Measurements from ENCODE around the gene TMEM164.

The TMEM164 gene

GRCh38 chrX:110037178-110037577 lies 34.3 kb downstream of the TMEM164 start:
- H3K36me3 ChIP-seq (ENCODE audit: control insufficient read depth in 2 of 2, insufficient read depth in 2 of 2, low read length in 2 of 2), result no peaks in the 10 kb centered on the region
- H3K27me3 ChIP-seq (ENCODE audit: control insufficient read depth in 2 of 2, insufficient read depth in 2 of 2, low read length in 2 of 2), result peaks cover 0 to 7% of the 10 kb centered on the region in 2 donors
- no peak overlapping the region for H3K4me3 ChIP-seq (ENCODE audit: low read length in 2 of 2)
- no peaks in the 10 kb centered on the region for H3K4me1 ChIP-seq (ENCODE audit: control insufficient read depth in 2 of 2, insufficient read depth in 2 of 2, low read length in 2 of 2)
- no peak overlapping the region for H3K9ac ChIP-seq (ENCODE audit: low read depth in 1 of 2, low read length in 2 of 2)
- no peak overlapping the region for H3K27ac ChIP-seq (ENCODE audit: low read depth in 2 of 2, low read length in 2 of 2)
- no peaks in the 10 kb centered on the region for H3K9me3 ChIP-seq (ENCODE audit: control insufficient read depth in 2 of 2, low read length in 2 of 2)

GRCh38 chrX:110038900-110039299 lies 36.0 kb downstream of the TMEM164 start:
- H3K36me3 ChIP-seq (ENCODE audit: control insufficient read depth in 2 of 2, insufficient read depth in 2 of 2, low read length in 2 of 2), result no peaks in the 10 kb centered on the region
- no peak overlapping the region for H3K4me3 ChIP-seq (ENCODE audit: low read length in 2 of 2)
- no peaks in the 10 kb centered on the region for H3K9me3 ChIP-seq (ENCODE audit: control insufficient read depth in 2 of 2, low read length in 2 of 2)
- H3K4me1 ChIP-seq (ENCODE audit: control insufficient read depth in 2 of 2, insufficient read depth in 2 of 2, low read length in 2 of 2), result no peaks in the 10 kb centered on the region
- no peak overlapping the region for H3K9ac ChIP-seq (ENCODE audit: low read depth in 1 of 2, low read length in 2 of 2)
- peaks cover 0 to 4% of the 10 kb centered on the region in 2 donors for H3K27me3 ChIP-seq (ENCODE audit: control insufficient read depth in 2 of 2, insufficient read depth in 2 of 2, low read length in 2 of 2)
- no peak overlapping the region for H3K27ac ChIP-seq (ENCODE audit: low read depth in 2 of 2, low read length in 2 of 2)

GRCh38 chrX:110041980-110042379 lies 39.1 kb downstream of the TMEM164 start:
- Histone ChIP-seq H3K4me3 (ENCODE audit: low read length in 2 of 2) (no peak overlapping the region), H3K4me1 (ENCODE audit: control insufficient read depth in 2 of 2, insufficient read depth in 2 of 2, low read length in 2 of 2) (no peaks in the 10 kb centered on the region), H3K9ac (ENCODE audit: low read depth in 1 of 2, low read length in 2 of 2) (no peak overlapping the region), H3K36me3 (ENCODE audit: control insufficient read depth in 2 of 2, insufficient read depth in 2 of 2, low read length in 2 of 2) (no peaks in the 10 kb centered on the region), H3K27ac (ENCODE audit: low read depth in 2 of 2, low read length in 2 of 2) (no peak overlapping the region), H3K9me3 (ENCODE audit: control insufficient read depth in 2 of 2, low read length in 2 of 2) (no peaks in the 10 kb centered on the region), H3K27me3 (ENCODE audit: control insufficient read depth in 2 of 2, insufficient read depth in 2 of 2, low read length in 2 of 2) (peaks cover 0 to 4% of the 10 kb centered on the region in 2 donors)

DNA sequence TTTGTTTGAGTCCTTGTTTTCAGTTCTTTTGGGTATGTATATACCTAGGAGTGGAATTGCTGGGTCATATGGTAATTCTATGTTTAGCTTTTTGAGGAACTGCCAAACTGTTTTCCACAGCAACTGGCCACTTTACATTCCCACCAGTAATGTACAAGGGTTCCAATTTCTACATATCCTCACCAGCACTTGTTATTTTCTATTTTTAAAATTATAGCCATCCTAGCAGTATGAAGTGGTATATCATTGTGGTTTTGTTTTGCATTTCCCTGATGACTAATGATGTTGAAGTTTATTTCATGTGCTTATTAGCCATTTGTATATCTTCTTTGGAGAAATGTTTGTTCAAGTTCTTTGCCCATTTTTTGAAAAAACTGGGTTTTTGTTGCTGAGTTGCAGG lies 39.6 kb downstream of the TMEM164 start:
- Histone ChIP-seq H3K4me1 (ENCODE audit: control insufficient read depth in 2 of 2, insufficient read depth in 2 of 2, low read length in 2 of 2) (no peaks in the 10 kb centered on the region), H3K9me3 (ENCODE audit: control insufficient read depth in 2 of 2, low read length in 2 of 2) (no peaks in the 10 kb centered on the region), H3K36me3 (ENCODE audit: control insufficient read depth in 2 of 2, insufficient read depth in 2 of 2, low read length in 2 of 2) (no peaks in the 10 kb centered on the region), H3K9ac (ENCODE audit: low read depth in 1 of 2, low read length in 2 of 2) (no peak overlapping the region), H3K27ac (ENCODE audit: low read depth in 2 of 2, low read length in 2 of 2) (no peak overlapping the region), H3K4me3 (ENCODE audit: low read length in 2 of 2) (no peak overlapping the region), H3K27me3 (ENCODE audit: control insufficient read depth in 2 of 2, insufficient read depth in 2 of 2, low read length in 2 of 2) (peaks cover 0 to 4% of the 10 kb centered on the region in 2 donors)

DNA sequence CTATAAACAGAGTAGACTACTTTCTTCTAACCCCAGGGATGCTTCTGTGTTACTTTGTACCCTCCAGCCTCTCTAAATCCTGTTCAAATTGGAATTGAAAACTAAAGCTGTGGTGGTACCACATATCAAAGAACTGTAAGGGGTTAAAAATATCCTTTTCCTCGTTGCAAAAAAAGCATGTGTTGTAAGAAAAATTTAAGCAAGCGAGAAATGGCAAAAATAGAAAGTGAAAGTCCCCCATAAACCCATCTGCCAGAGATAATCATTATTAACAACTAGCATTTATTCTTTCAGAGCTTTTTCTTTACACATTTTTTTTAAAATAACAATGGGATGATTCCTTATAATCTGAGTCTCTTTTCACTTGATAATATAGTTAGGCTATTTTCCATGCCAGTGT lies 40.6 kb downstream of the TMEM164 start:
- no peak overlapping the region for H3K9ac ChIP-seq (ENCODE audit: low read depth in 1 of 2, low read length in 2 of 2)
- H3K9me3 ChIP-seq (ENCODE audit: control insufficient read depth in 2 of 2, low read length in 2 of 2), result no peaks in the 10 kb centered on the region
- H3K4me1 ChIP-seq (ENCODE audit: control insufficient read depth in 2 of 2, insufficient read depth in 2 of 2, low read length in 2 of 2), result no peaks in the 10 kb centered on the region
- H3K36me3 ChIP-seq (ENCODE audit: control insufficient read depth in 2 of 2, insufficient read depth in 2 of 2, low read length in 2 of 2), result no peaks in the 10 kb centered on the region
- no peak overlapping the region for H3K27ac ChIP-seq (ENCODE audit: low read depth in 2 of 2, low read length in 2 of 2)
- no peak overlapping the region for H3K4me3 ChIP-seq (ENCODE audit: low read length in 2 of 2)
- H3K27me3 ChIP-seq (ENCODE audit: control insufficient read depth in 2 of 2, insufficient read depth in 2 of 2, low read length in 2 of 2), result peaks cover 0 to 5% of the 10 kb centered on the region in 2 donors

- Histone ChIP-seq H3K4me3 (ENCODE audit: low read length in 2 of 2) (no peak overlapping the region), H3K9ac (ENCODE audit: low read depth in 1 of 2, low read length in 2 of 2) (no peak overlapping the region), H3K27me3 (ENCODE audit: control insufficient read depth in 2 of 2, insufficient read depth in 2 of 2, low read length in 2 of 2) (peaks cover 0 to 3% of the 10 kb centered on the region in 2 donors), H3K9me3 (ENCODE audit: control insufficient read depth in 2 of 2, low read length in 2 of 2) (no peaks in the 10 kb centered on the region), H3K4me1 (ENCODE audit: control insufficient read depth in 2 of 2, insufficient read depth in 2 of 2, low read length in 2 of 2) (no peaks in the 10 kb centered on the region), H3K27ac (ENCODE audit: low read depth in 2 of 2, low read length in 2 of 2) (no peak overlapping the region), H3K36me3 (ENCODE audit: control insufficient read depth in 2 of 2, insufficient read depth in 2 of 2, low read length in 2 of 2) (no peaks in the 10 kb centered on the region)
Measured at GRCh38 chrX:110044346-110045249, 41.7 kb downstream of the TMEM164 start.

- Histone ChIP-seq H3K27me3 (ENCODE audit: control insufficient read depth in 2 of 2, insufficient read depth in 2 of 2, low read length in 2 of 2) (peaks cover 0 to 3% of the 10 kb centered on the region in 2 donors), H3K27ac (ENCODE audit: low read depth in 2 of 2, low read length in 2 of 2) (no peak overlapping the region), H3K9ac (ENCODE audit: low read depth in 1 of 2, low read length in 2 of 2) (no peak overlapping the region), H3K4me3 (ENCODE audit: low read length in 2 of 2) (no peak overlapping the region), H3K9me3 (ENCODE audit: control insufficient read depth in 2 of 2, low read length in 2 of 2) (no peaks in the 10 kb centered on the region), H3K36me3 (ENCODE audit: control insufficient read depth in 2 of 2, insufficient read depth in 2 of 2, low read length in 2 of 2) (no peaks in the 10 kb centered on the region), H3K4me1 (ENCODE audit: control insufficient read depth in 2 of 2, insufficient read depth in 2 of 2, low read length in 2 of 2) (no peaks in the 10 kb centered on the region)
Measured at GRCh38 chrX:110045421-110045820, 42.5 kb downstream of the TMEM164 start.

- H3K9me3 ChIP-seq (ENCODE audit: control insufficient read depth in 2 of 2, low read length in 2 of 2), result no peaks in the 10 kb centered on the region
- no peak overlapping the region for H3K9ac ChIP-seq (ENCODE audit: low read depth in 1 of 2, low read length in 2 of 2)
- H3K36me3 ChIP-seq (ENCODE audit: control insufficient read depth in 2 of 2, insufficient read depth in 2 of 2, low read length in 2 of 2), result no peaks in the 10 kb centered on the region
- no peak overlapping the region for H3K27ac ChIP-seq (ENCODE audit: low read depth in 2 of 2, low read length in 2 of 2)
- no peaks in the 10 kb centered on the region for H3K4me1 ChIP-seq (ENCODE audit: control insufficient read depth in 2 of 2, insufficient read depth in 2 of 2, low read length in 2 of 2)
- no peak overlapping the region for H3K4me3 ChIP-seq (ENCODE audit: low read length in 2 of 2)
- peaks cover 0 to 3% of the 10 kb centered on the region in 2 donors for H3K27me3 ChIP-seq (ENCODE audit: control insufficient read depth in 2 of 2, insufficient read depth in 2 of 2, low read length in 2 of 2)
Measured at GRCh38 chrX:110046001-110046400, 43.1 kb downstream of the TMEM164 start.

DNA sequence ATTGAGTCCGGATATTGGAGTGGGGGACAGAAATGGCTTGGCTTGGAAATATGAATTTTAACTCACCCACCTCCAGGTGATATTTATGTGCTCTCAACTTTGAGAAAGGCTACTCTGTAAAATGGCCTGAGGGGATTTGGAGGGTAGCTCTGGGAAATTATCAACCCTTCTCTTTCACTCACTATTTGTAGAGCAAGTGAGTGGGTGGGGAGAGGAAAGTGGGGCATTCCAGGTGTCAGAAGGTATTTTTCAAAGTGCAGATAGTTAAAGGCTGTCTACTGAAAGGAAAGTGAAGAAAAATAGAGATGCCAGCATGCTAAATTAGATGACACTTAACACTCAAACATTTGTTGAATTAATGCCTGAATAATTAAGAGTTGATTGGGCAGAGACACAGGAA lies 44.1 kb downstream of the TMEM164 start:
- Histone ChIP-seq H3K36me3 (ENCODE audit: control insufficient read depth in 2 of 2, insufficient read depth in 2 of 2, low read length in 2 of 2) (no peaks in the 10 kb centered on the region), H3K9ac (ENCODE audit: low read depth in 1 of 2, low read length in 2 of 2) (no peak overlapping the region), H3K9me3 (ENCODE audit: control insufficient read depth in 2 of 2, low read length in 2 of 2) (no peaks in the 10 kb centered on the region), H3K4me3 (ENCODE audit: low read length in 2 of 2) (no peak overlapping the region), H3K4me1 (ENCODE audit: control insufficient read depth in 2 of 2, insufficient read depth in 2 of 2, low read length in 2 of 2) (no peaks in the 10 kb centered on the region), H3K27ac (ENCODE audit: low read depth in 2 of 2, low read length in 2 of 2) (no peak overlapping the region), H3K27me3 (ENCODE audit: control insufficient read depth in 2 of 2, insufficient read depth in 2 of 2, low read length in 2 of 2) (peaks cover 0 to 3% of the 10 kb centered on the region in 2 donors)

GRCh38 chrX:110049096-110049495 lies 46.2 kb downstream of the TMEM164 start:
- Histone ChIP-seq H3K4me3 (ENCODE audit: low read length in 2 of 2) (no peak overlapping the region), H3K9ac (ENCODE audit: low read depth in 1 of 2, low read length in 2 of 2) (no peak overlapping the region), H3K9me3 (ENCODE audit: control insufficient read depth in 2 of 2, low read length in 2 of 2) (no peaks in the 10 kb centered on the region), H3K27ac (ENCODE audit: low read depth in 2 of 2, low read length in 2 of 2) (no peak overlapping the region), H3K27me3 (ENCODE audit: control insufficient read depth in 2 of 2, insufficient read depth in 2 of 2, low read length in 2 of 2) (peaks cover 0 to 3% of the 10 kb centered on the region in 2 donors), H3K4me1 (ENCODE audit: control insufficient read depth in 2 of 2, insufficient read depth in 2 of 2, low read length in 2 of 2) (no peaks in the 10 kb centered on the region), H3K36me3 (ENCODE audit: control insufficient read depth in 2 of 2, insufficient read depth in 2 of 2, low read length in 2 of 2) (peaks cover 0 to 5% of the 10 kb centered on the region in 2 donors)
